SH-SY5Y (cell line): ENCODE data around the gene TAC4.

ENCODE experiments used
- GATA2 ChIP-seq: IDR thresholded peaks from 2 replicates; pipeline ENCODE4 v1.6.1; 2011; ENCODE audit warnings: mild to moderate bottlenecking, low read depth, low read length
- GATA3 ChIP-seq: IDR thresholded peaks from 2 replicates; pipeline ENCODE4 v1.6.1; 2011; ENCODE audit warnings: low read depth, mild to moderate bottlenecking, low read length, moderate library complexity

TAC4 gene

GRCh38 chr17:49819651-49820050 lies 28.2 kb downstream of the TAC4 start:
- TF ChIP-seq GATA3 (no peak), GATA2 (no peak)

- TF ChIP-seq GATA2 (no peak), GATA3 (no peak)
These were observed 28.7 kb downstream of the TAC4 start for GRCh38 chr17:49819138-49819537.

- TF ChIP-seq GATA2 (no peak), GATA3 (no peak)
These were observed 29.9 kb downstream of the TAC4 start for GRCh38 chr17:49817993-49818392.

GRCh38 chr17:49815761-49816281 lies 32.0 kb downstream of the TAC4 start:
- TF ChIP-seq GATA2 (no peak), GATA3 (no peak)

GRCh38 chr17:49814781-49815529 lies 32.9 kb downstream of the TAC4 start:
- no peak for TF ChIP-seq GATA3
- TF ChIP-seq GATA2: no peak

- TF ChIP-seq GATA2 (no peak), GATA3 (no peak)
These were observed 38.8 kb downstream of the TAC4 start for GRCh38 chr17:49809056-49809455.

GRCh38 chr17:49798738-49799137 lies 49.1 kb downstream of the TAC4 start:
- TF ChIP-seq GATA3 (no peak), GATA2 (no peak)

GRCh38 chr17:49798182-49798581 lies 49.7 kb downstream of the TAC4 start:
- TF ChIP-seq GATA3: no peak
- no peak for TF ChIP-seq GATA2

GRCh38 chr17:49795372-49795771 lies 52.5 kb downstream of the TAC4 start:
- TF ChIP-seq GATA3 (no peak), GATA2 (no peak)

GRCh38 chr17:49793309-49793708 lies 54.6 kb downstream of the TAC4 start:
- TF ChIP-seq GATA2 (no peak), GATA3 (no peak)

- no peak for TF ChIP-seq GATA2
- no peak for TF ChIP-seq GATA3
These were observed 58.7 kb downstream of the TAC4 start for GRCh38 chr17:49789243-49789578.

- TF ChIP-seq GATA2 (0 out of 2 replicates have a peak, but pooled peaks have one; percentile 2), GATA3 (no peak)
These were observed 59.2 kb downstream of the TAC4 start, which contains the start of gene KAT7 for GRCh38 chr17:49788478-49789242. Gene KAT7 (plus strand): TSS chr17:49788681. CDS start chr17:49788835, 154 bp downstream.
